HG03039 (cell line): ENCODE data around the gene OR14A16.

ENCODE experiments used
- ATAC-seq: cut with Tn5 transposase; IDR thresholded peaks from one replicate; pipeline ENCODE4 v1.9.1; 2021; ENCODE audit warnings: mild to moderate bottlenecking, moderate library complexity; ENCODE audit not compliant: unreplicated experiment

The OR14A16 gene

GRCh38 chr1:247769603-247770002 is 54.3 kb downstream of the OR14A16 start:
- ATAC-seq, result no peak
